PC-3 (cell line): ENCODE results near the gene SSTR4.

Source experiments
- EZH2 ChIP-seq: fragments of 300-600 bp; sonication (generic); IDR thresholded peaks from one replicate; pipeline ENCODE4 v1.6.1; 2017; ENCODE audit warnings: antibody characterized with exemption, mild to moderate bottlenecking, low read length; ENCODE audit not compliant: unreplicated experiment
- TF ChIP-seq, protein P1 (sequence below): fragments of 300-600 bp; sonication (generic); conservative IDR thresholded peaks from 2 replicates; pipeline ENCODE4 v1.5.1; 2017; ENCODE audit warnings: antibody characterized with exemption, low read depth, mild to moderate bottlenecking, low read length

DNA sequence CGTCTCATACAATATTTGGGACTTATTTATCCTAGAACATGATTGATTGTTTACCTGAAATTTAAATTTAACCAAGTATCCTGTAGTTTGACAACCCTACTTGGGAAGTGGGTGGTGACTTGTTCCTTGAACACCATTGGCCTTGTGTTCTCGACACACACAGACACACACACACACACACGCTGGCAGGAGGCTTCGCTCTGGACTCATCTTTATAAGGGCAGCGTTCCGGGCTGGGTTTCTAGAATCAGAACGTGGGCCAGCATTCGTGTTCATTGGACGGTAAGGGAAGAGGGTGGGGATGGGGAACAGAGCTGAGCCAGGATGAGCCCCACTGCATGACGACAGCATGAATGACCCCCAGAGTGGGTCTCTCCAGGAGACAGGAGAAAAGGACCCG is 16.2 kb upstream of the SSTR4 start:
- TF ChIP-seq EZH2 = no peak
- TF ChIP-seq, protein P1, sequence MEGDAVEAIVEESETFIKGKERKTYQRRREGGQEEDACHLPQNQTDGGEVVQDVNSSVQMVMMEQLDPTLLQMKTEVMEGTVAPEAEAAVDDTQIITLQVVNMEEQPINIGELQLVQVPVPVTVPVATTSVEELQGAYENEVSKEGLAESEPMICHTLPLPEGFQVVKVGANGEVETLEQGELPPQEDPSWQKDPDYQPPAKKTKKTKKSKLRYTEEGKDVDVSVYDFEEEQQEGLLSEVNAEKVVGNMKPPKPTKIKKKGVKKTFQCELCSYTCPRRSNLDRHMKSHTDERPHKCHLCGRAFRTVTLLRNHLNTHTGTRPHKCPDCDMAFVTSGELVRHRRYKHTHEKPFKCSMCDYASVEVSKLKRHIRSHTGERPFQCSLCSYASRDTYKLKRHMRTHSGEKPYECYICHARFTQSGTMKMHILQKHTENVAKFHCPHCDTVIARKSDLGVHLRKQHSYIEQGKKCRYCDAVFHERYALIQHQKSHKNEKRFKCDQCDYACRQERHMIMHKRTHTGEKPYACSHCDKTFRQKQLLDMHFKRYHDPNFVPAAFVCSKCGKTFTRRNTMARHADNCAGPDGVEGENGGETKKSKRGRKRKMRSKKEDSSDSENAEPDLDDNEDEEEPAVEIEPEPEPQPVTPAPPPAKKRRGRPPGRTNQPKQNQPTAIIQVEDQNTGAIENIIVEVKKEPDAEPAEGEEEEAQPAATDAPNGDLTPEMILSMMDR = no peak
